Ureter (tissue), 1 donor: ENCODE measurements around the gene ABCC1. TPM values are rescaled to one million over a fixed set of nuclear protein-coding genes. Genes with fewer than 3 reads are reported as not detected.
"Not testable (repeated sequence)": the region's sequence is repeated elsewhere in the genome, so short reads cannot be mapped to it uniquely, and the experiment has no call there.

ENCODE experiments used
- DNase-seq: peaks from one replicate; pipeline ENCODE4 v3.0.0-alpha.2; 2020; ENCODE audit warnings: low spot score
- total RNA-seq: library from RNA; stranded (reverse); gene quantifications from one replicate; pipeline ENCODE4 v1.2.4, GENCODE V29; 2023
- donor health status: DM: yes; HTN: yes; CAD: no.

Gene ABCC1
- 46.9 TPM for total RNA-seq

- DNase-seq: no peak
Observed at GRCh38 chr16:15949210-15950160, at the start of gene ABCC1. ABCC1 (plus strand) TSS chr16:15949616; CDS start chr16:15949752, 136 bp downstream.

- no peak for DNase-seq
Observed at GRCh38 chr16:15900357-15900756, 49.1 kb upstream of the ABCC1 start.

GRCh38 chr16:15900901-15901500, 48.4 kb upstream of the ABCC1 start:
- DNase-seq: no peak

GRCh38 chr16:15903960-15904359, 45.5 kb upstream of the ABCC1 start:
- DNase-seq: no peak

- DNase-seq: no peak
Observed at GRCh38 chr16:15906439-15906838, 43.0 kb upstream of the ABCC1 start.

- DNase-seq: no peak
Observed at GRCh38 chr16:15907863-15908478, 41.4 kb upstream of the ABCC1 start.

- DNase-seq: no peak
Observed at GRCh38 chr16:15911198-15911597, 38.2 kb upstream of the ABCC1 start.

- DNase-seq: no peak
Observed at GRCh38 chr16:15913046-15913698, 36.2 kb upstream of the ABCC1 start.

- DNase-seq: no peak
Observed at GRCh38 chr16:15915555-15916081, 33.8 kb upstream of the ABCC1 start.

GRCh38 chr16:15916323-15916722, 33.1 kb upstream of the ABCC1 start:
- DNase-seq: no peak

- not testable (repeated sequence) for DNase-seq
Observed at GRCh38 chr16:15918314-15918713, 31.1 kb upstream of the ABCC1 start.

- DNase-seq: no peak
Observed at GRCh38 chr16:15919331-15919730, 30.1 kb upstream of the ABCC1 start.

- DNase-seq: no peak
Observed at GRCh38 chr16:15924996-15925395, 24.4 kb upstream of the ABCC1 start.

GRCh38 chr16:15925631-15926030, 23.8 kb upstream of the ABCC1 start:
- DNase-seq: no peak

GRCh38 chr16:15928261-15929104, 20.9 kb upstream of the ABCC1 start:
- DNase-seq: no peak

GRCh38 chr16:15932939-15933338, 16.5 kb upstream of the ABCC1 start:
- no peak for DNase-seq

GRCh38 chr16:15933781-15934180, 15.6 kb upstream of the ABCC1 start:
- no peak for DNase-seq

GRCh38 chr16:15934991-15935390, 14.4 kb upstream of the ABCC1 start:
- DNase-seq: no peak

GRCh38 chr16:15936809-15937208, 12.6 kb upstream of the ABCC1 start:
- DNase-seq: not testable (repeated sequence)

- DNase-seq: no peak
Observed at GRCh38 chr16:15942931-15943690, 6.3 kb upstream of the ABCC1 start.
